ENCODE data around the gene TPP1.

The TPP1 gene

GRCh38 chr11:6640036-6640984 is 21.1 kb upstream of the TPP1 start (continued):
- TF ChIP-seq OSR1 (CRISPR knock-in tag; IDR thresholded peaks at IDR 0.05): no peak

GRCh38 chr11:6638429-6638828 is 19.2 kb upstream of the TPP1 start:
- no peak; the same call in 2 of the 3 replicates for ATAC-seq
- TF ChIP-seq ZNF565 (CRISPR knock-in tag; conservative IDR thresholded peaks at IDR 0.05; ENCODE audit: low read depth) (no peak), CSDC2 (CRISPR knock-in tag; IDR thresholded peaks at IDR 0.05) (no peak), ZFP30 (CRISPR knock-in tag; IDR thresholded peaks at IDR 0.05) (no peak), ZNF8 (CRISPR knock-in tag; IDR thresholded peaks at IDR 0.05) (no peak), ZNF70 (CRISPR knock-in tag; IDR thresholded peaks at IDR 0.05) (no peak), RARB (CRISPR knock-in tag; IDR thresholded peaks at IDR 0.05) (no peak), SNAI2 (CRISPR knock-in tag; IDR thresholded peaks at IDR 0.05) (no peak), CSRNP3 (CRISPR knock-in tag; IDR thresholded peaks at IDR 0.05) (no peak), ISL1 (CRISPR knock-in tag; IDR thresholded peaks at IDR 0.05) (no peak), TOX (CRISPR knock-in tag; IDR thresholded peaks at IDR 0.05; ENCODE audit: borderline replicate concordance) (no peak), POU6F1 (CRISPR knock-in tag; IDR thresholded peaks at IDR 0.05; ENCODE audit: borderline replicate concordance, low read depth) (no peak), CREB5 (CRISPR knock-in tag; IDR thresholded peaks at IDR 0.05; ENCODE audit: low read depth) (no peak), PATZ1 (CRISPR knock-in tag; IDR thresholded peaks at IDR 0.05; ENCODE audit: borderline replicate concordance) (no peak), TSHZ2 (CRISPR knock-in tag; IDR thresholded peaks at IDR 0.05) (no peak), ZFP3 (CRISPR knock-in tag; IDR thresholded peaks at IDR 0.05) (no peak), OSR1 (CRISPR knock-in tag; IDR thresholded peaks at IDR 0.05) (no peak), PPARA (CRISPR knock-in tag; IDR thresholded peaks at IDR 0.05; ENCODE audit: borderline replicate concordance) (no peak), GLIS3 (CRISPR knock-in tag; IDR thresholded peaks at IDR 0.05) (no peak)

GRCh38 chr11:6637871-6638270 is 18.6 kb upstream of the TPP1 start:
- ATAC-seq: no peak; the same call in 2 of the 3 replicates
- TF ChIP-seq RARB (CRISPR knock-in tag; IDR thresholded peaks at IDR 0.05): no peak

- ATAC-seq: no peak
- TF ChIP-seq ISL1 (CRISPR knock-in tag; IDR thresholded peaks at IDR 0.05) (no peak), OSR1 (CRISPR knock-in tag; IDR thresholded peaks at IDR 0.05) (no peak), PATZ1 (CRISPR knock-in tag; IDR thresholded peaks at IDR 0.05; ENCODE audit: borderline replicate concordance) (no peak), POU6F1 (CRISPR knock-in tag; IDR thresholded peaks at IDR 0.05; ENCODE audit: borderline replicate concordance, low read depth) (no peak), GLIS3 (CRISPR knock-in tag; IDR thresholded peaks at IDR 0.05) (no peak), ZNF565 (CRISPR knock-in tag; conservative IDR thresholded peaks at IDR 0.05; ENCODE audit: low read depth) (no peak), CREB5 (CRISPR knock-in tag; IDR thresholded peaks at IDR 0.05; ENCODE audit: low read depth) (no peak), RARB (CRISPR knock-in tag; IDR thresholded peaks at IDR 0.05) (no peak), ZFP3 (CRISPR knock-in tag; IDR thresholded peaks at IDR 0.05) (no peak), SNAI2 (CRISPR knock-in tag; IDR thresholded peaks at IDR 0.05) (no peak)
Measured at GRCh38 chr11:6636480-6636879, 17.3 kb upstream of the TPP1 start.
